DND-41 (cell line): ENCODE measurements around the gene PXN.

Experiments
- CTCF ChIP-seq: IDR thresholded peaks from 2 replicates; pipeline ENCODE4 v1.5.1; 2012; ENCODE audit warnings: borderline replicate concordance, low read length, moderate library complexity, mild to moderate bottlenecking; ENCODE audit not compliant: poor library complexity, severe bottlenecking; ENCODE audit errors: extremely low read depth
- EZH2 ChIP-seq: IDR thresholded peaks from 3 replicates; pipeline ENCODE4 v1.6.1; 2012; ENCODE audit warnings: borderline replicate concordance, low read depth, mild to moderate bottlenecking, moderate library complexity, low read length, inconsistent platforms; ENCODE audit not compliant: severe bottlenecking

GRCh38 chr12:120164293-120164692, 101.2 kb downstream of the PXN start:
- no peak for TF ChIP-seq CTCF
- TF ChIP-seq EZH2: no peak
